ENCODE results near the gene MSLN. TPM values are rescaled to one million over a fixed set of nuclear protein-coding genes. Genes with fewer than 3 reads are reported as not detected.

Gene MSLN
- total and polyA plus RNA-seq, 10 donors: 0.22 to 1.1 (median 0.41) TPM; not detected in 4

DNA sequence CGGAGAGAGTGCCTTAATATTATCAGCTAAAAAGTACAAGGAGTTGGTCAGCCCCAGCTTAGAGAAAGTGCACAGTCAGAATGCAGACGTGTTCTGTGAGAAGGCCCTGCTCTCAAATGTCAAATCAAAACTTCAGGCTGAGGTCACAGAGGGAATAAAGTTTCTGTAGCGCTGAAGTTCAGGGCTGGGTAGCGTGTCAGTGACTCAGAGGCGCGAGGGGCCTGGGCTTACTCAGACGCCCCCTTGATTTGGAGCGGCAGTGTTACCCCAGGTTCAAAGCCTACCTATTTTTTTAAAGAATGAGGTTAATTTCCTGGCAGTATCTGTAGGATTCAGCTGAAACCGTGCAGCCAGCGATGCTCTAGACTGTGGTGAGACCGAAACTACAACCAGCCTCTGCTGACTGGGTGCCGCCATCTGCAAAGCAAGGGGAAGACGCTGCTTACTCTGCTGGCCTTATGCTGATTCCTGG is 24.5 kb upstream of the MSLN start:
- H3K27me3 ChIP-seq (replicated peaks in 1 of 7): no peaks in the 10 kb centered on the region
- 61 to 84% (median 80%) methylated on average over 13 of the region's 13 CpGs for WGBS, 5 donors
- intact Hi-C loops (cut with DNase I; ENCODE audit: low total_unique reads): no loop called here

GRCh38 chr16:736936-737481 is 23.5 kb upstream of the MSLN start:
- H3K27me3 ChIP-seq (replicated peaks in 1 of 7): peaks cover 0 to under 1% (median 0%) of the 10 kb centered on the region in 7 donors
- peak overlapping the region in 4 of 8 donors; percentile 53 to 89 (median 80) for H3K27ac ChIP-seq
- H3K9me3 ChIP-seq: no peaks in the 10 kb centered on the region
- peaks cover 14 to 50% (median 24%) of the 10 kb centered on the region in 6 donors for H3K4me1 ChIP-seq
- WGBS, 5 donors: 94 to 96% (median 95%) methylated on average over 11 to 29 of the region's 29 CpGs
- peaks cover 0 to 76% (median 58%) of the 10 kb centered on the region in 6 donors for H3K36me3 ChIP-seq
- intact Hi-C loops (cut with DNase I; ENCODE audit: low total_unique reads): no loop called here
- DNase-seq: peak; percentile 73
- H3K4me3 ChIP-seq: peak overlapping the region in 1 of 8 donors; percentile 49
- TF ChIP-seq POLR2AphosphoS5 (IDR thresholded peaks at IDR 0.05) (no peak), POLR2A (IDR thresholded peaks at IDR 0.05) (no peak), CTCF (IDR thresholded peaks at IDR 0.05 in 8 of 11, conservative IDR thresholded peaks at IDR 0.05 in 3 of 11) (no peak)

More for the DNA sequence above, 24.5 kb upstream of the MSLN start:
- peak overlapping the region in 3 of 8 donors; percentile 75 to 89 (median 84) for H3K27ac ChIP-seq
- H3K9me3 ChIP-seq: no peaks in the 10 kb centered on the region
- H3K4me1 ChIP-seq: peaks cover 9 to 45% (median 18%) of the 10 kb centered on the region in 6 donors
- no peak overlapping the region for H3K4me3 ChIP-seq
- H3K36me3 ChIP-seq: peaks cover 0 to 86% (median 62%) of the 10 kb centered on the region in 6 donors
- TF ChIP-seq POLR2AphosphoS5 (IDR thresholded peaks at IDR 0.05): no peak
- no peak for TF ChIP-seq CTCF (IDR thresholded peaks at IDR 0.05 in 8 of 11, conservative IDR thresholded peaks at IDR 0.05 in 3 of 11)
- TF ChIP-seq POLR2A (IDR thresholded peaks at IDR 0.05): no peak
- DNase-seq: no peak

- no peak for TF ChIP-seq POLR2A (IDR thresholded peaks at IDR 0.05)
- TF ChIP-seq CTCF (IDR thresholded peaks at IDR 0.05 in 8 of 11, conservative IDR thresholded peaks at IDR 0.05 in 3 of 11): no peak
- no peak for TF ChIP-seq POLR2AphosphoS5 (IDR thresholded peaks at IDR 0.05)
- Histone ChIP-seq H3K27ac (peak overlapping the region in 4 of 8 donors; percentile 77 to 89 (median 84)), H3K9me3 (no peaks in the 10 kb centered on the region), H3K4me1 (peaks cover 14 to 50% (median 24%) of the 10 kb centered on the region in 6 donors), H3K36me3 (peaks cover 0 to 48% (median 33%) of the 10 kb centered on the region in 6 donors), H3K4me3 (peak overlapping the region; percentile 81 to 97 (median 91)), H3K27me3 (replicated peaks in 1 of 7) (peaks cover 0 to 18% (median 0%) of the 10 kb centered on the region in 7 donors)
- WGBS, 5 donors: 51 to 78% (median 54%) methylated on average over 20 to 38 of the region's 38 CpGs
- DNase-seq: peak; percentile 76
- intact Hi-C loops (cut with DNase I; ENCODE audit: low total_unique reads): no loop called here
Observed at GRCh38 chr16:739560-740458, 20.7 kb upstream of the MSLN start.

All from spleen (tissue), 11 donors.